HEK293T (cell line): ENCODE measurements around the gene ZSWIM3.

ENCODE experiments used
- BHLHE40 ChIP-seq: fragments of 450-650 bp; IDR thresholded peaks from 2 replicates; pipeline ENCODE4 v1.6.1; 2016; ENCODE audit warnings: mild to moderate bottlenecking, moderate library complexity, borderline replicate concordance
- CTBP1 ChIP-seq: fragments of 450-650 bp; IDR thresholded peaks from 2 replicates; pipeline ENCODE4 v1.6.1; 2016; ENCODE audit warnings: borderline replicate concordance
- ELF4 ChIP-seq: fragments of 450-650 bp; IDR thresholded peaks from 2 replicates; pipeline ENCODE4 v1.6.1; 2017; ENCODE audit warnings: antibody characterized with exemption
- FOXA1 ChIP-seq: fragments of 450-650 bp; IDR thresholded peaks from 2 replicates; pipeline ENCODE4 v1.6.1; 2016; ENCODE audit warnings: mild to moderate bottlenecking
- FOXK2 ChIP-seq: fragments of 450-650 bp; IDR thresholded peaks from 2 replicates; pipeline ENCODE4 v1.6.1; 2016; ENCODE audit warnings: mild to moderate bottlenecking
- FOXM1 ChIP-seq: fragments of 450-650 bp; IDR thresholded peaks from 2 replicates; pipeline ENCODE4 v1.6.1; 2017; ENCODE audit warnings: mild to moderate bottlenecking, borderline replicate concordance
- HDGF ChIP-seq: fragments of 450-650 bp; IDR thresholded peaks from 2 replicates; pipeline ENCODE4 v1.6.1; 2017; ENCODE audit warnings: antibody characterized with exemption, borderline replicate concordance
- LEF1 ChIP-seq: fragments of 450-650 bp; IDR thresholded peaks from 2 replicates; pipeline ENCODE4 v1.6.1; 2017; ENCODE audit warnings: mild to moderate bottlenecking, borderline replicate concordance
- NFRKB ChIP-seq: fragments of 450-650 bp; IDR thresholded peaks from 2 replicates; pipeline ENCODE4 v1.6.1; 2016; ENCODE audit warnings: mild to moderate bottlenecking, moderate library complexity
- PKNOX1 ChIP-seq: fragments of 450-650 bp; IDR thresholded peaks from 2 replicates; pipeline ENCODE4 v1.6.1; 2016
- SP1 ChIP-seq: fragments of 450-650 bp; IDR thresholded peaks from 2 replicates; pipeline ENCODE4 v1.6.1; 2017
- SUZ12 ChIP-seq: fragments of 450-650 bp; IDR thresholded peaks from 2 replicates; pipeline ENCODE4 v1.6.1; 2016; ENCODE audit warnings: mild to moderate bottlenecking
- TARDBP ChIP-seq: fragments of 450-650 bp; IDR thresholded peaks from 2 replicates; pipeline ENCODE4 v1.6.1; 2016

GRCh38 chr20:45835329-45835765 lies 22.1 kb upstream of the ZSWIM3 start:
- TF ChIP-seq HDGF (no peak), FOXM1 (no peak), TARDBP (no peak), ELF4 (no peak), CTBP1 (no peak), SP1 (no peak), PKNOX1 (no peak), FOXA1 (no peak), BHLHE40 (no peak), SUZ12 (no peak), NFRKB (no peak), LEF1 (no peak), FOXK2 (no peak)
